MM.1S (cell line): ENCODE measurements around the gene IGFBP4.

ENCODE experiments used
- DNase-seq: peaks from one replicate; pipeline ENCODE4 v3.0.0-alpha.2; 2015
- H2AFZ ChIP-seq: fragments of 300-600 bp; sonication (generic); 2 replicates; pipeline ENCODE4 v1.6.0; 2016; ENCODE audit warnings: antibody characterized with exemption, low read length
- H3F3A ChIP-seq: fragments of 300-600 bp; sonication (generic); 2 replicates; pipeline ENCODE4 v1.6.1; 2016; ENCODE audit warnings: mild to moderate bottlenecking, antibody characterized with exemption, low read length, moderate library complexity, mixed read lengths; ENCODE audit not compliant: insufficient read depth
- H3K27ac ChIP-seq: fragments of 300-600 bp; sonication (generic); 2 replicates; pipeline ENCODE4 v1.5.1; 2016; ENCODE audit warnings: mild to moderate bottlenecking, low read length
- H3K27me3 ChIP-seq: fragments of 300-600 bp; sonication (generic); replicated peaks from 2 replicates; pipeline ENCODE4 v1.6.0; 2016; ENCODE audit warnings: low read length; ENCODE audit not compliant: insufficient read depth
- H3K36me3 ChIP-seq: fragments of 300-600 bp; sonication (generic); replicated peaks from 2 replicates; pipeline ENCODE4 v1.6.1; 2016; ENCODE audit warnings: mild to moderate bottlenecking, low read length, mixed read lengths; ENCODE audit not compliant: insufficient read depth
- H3K4me1 ChIP-seq: fragments of 300-600 bp; sonication (generic); 2 replicates; pipeline ENCODE4 v1.6.1; 2016; ENCODE audit warnings: low read length, mixed read lengths
- H3K4me2 ChIP-seq: fragments of 300-600 bp; sonication (generic); 2 replicates; pipeline ENCODE4 v1.6.0; 2016; ENCODE audit warnings: low read depth, low read length
- H3K4me3 ChIP-seq: fragments of 300-600 bp; sonication (generic); 2 replicates; pipeline ENCODE4 v1.5.1; 2016; ENCODE audit warnings: low read length, mixed read lengths
- H3K79me2 ChIP-seq: fragments of 300-600 bp; sonication (generic); 2 replicates; pipeline ENCODE4 v1.6.1; 2016; ENCODE audit warnings: mixed run types, low read length, mixed read lengths
- H3K9ac ChIP-seq: fragments of 300-600 bp; sonication (generic); 2 replicates; pipeline ENCODE4 v1.6.1; 2016; ENCODE audit warnings: low read length, mixed read lengths
- H3K9me2 ChIP-seq: fragments of 300-600 bp; sonication (generic); replicated peaks from 2 replicates; pipeline ENCODE4 v1.6.1; 2016; ENCODE audit warnings: mild to moderate bottlenecking, low read length, mixed read lengths; ENCODE audit not compliant: insufficient read depth
- H3K9me3 ChIP-seq: fragments of 300-600 bp; sonication (generic); replicated peaks from 2 replicates; pipeline ENCODE4 v1.6.1; 2016; ENCODE audit warnings: mild to moderate bottlenecking, low read length, mixed read lengths; ENCODE audit not compliant: insufficient read depth
- H4K20me1 ChIP-seq: fragments of 300-600 bp; sonication (generic); 2 replicates; pipeline ENCODE4 v1.6.1; 2016; ENCODE audit warnings: mild to moderate bottlenecking, low read length, moderate library complexity, mixed read lengths; ENCODE audit not compliant: insufficient read depth
- CTCF ChIP-seq: fragments of 300-600 bp; sonication (generic); IDR thresholded peaks from 2 replicates; pipeline ENCODE4 v1.5.1; 2016; ENCODE audit warnings: antibody characterized with exemption, low read length, mixed read lengths
- EZH2 ChIP-seq: fragments of 300-600 bp; sonication (generic); optimal IDR thresholded peaks from 2 replicates; pipeline ENCODE3; 2017; ENCODE audit warnings: low read depth, mild to moderate bottlenecking, antibody characterized with exemption, low read length, mixed read lengths
- EZH2phosphoT487 ChIP-seq: fragments of 300-600 bp; sonication (generic); IDR thresholded peaks from 2 replicates; pipeline ENCODE4 v1.6.1; 2018; ENCODE audit warnings: antibody characterized with exemption, low read length

Gene IGFBP4

DNA sequence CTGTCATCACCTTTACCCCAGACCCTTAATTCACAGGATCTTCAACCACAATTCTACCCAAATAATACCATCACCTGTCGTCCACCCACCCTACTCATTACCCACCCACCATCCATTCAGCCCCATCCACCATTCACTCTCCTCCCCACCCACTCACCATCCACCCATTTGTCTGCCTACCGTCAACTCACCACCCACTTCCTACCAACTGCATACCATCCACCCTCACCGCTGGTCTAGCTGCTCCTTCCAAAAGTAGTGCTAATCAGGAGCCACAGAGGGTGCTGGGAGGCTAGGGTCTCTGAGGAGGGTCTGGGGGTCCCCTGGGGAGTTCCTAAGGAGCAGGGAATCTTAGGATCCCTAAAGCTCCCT is 12.0 kb upstream of the IGFBP4 start:
- Histone ChIP-seq H4K20me1 (no peaks in the 10 kb centered on the region), H3K27ac (no peak overlapping the region), H2AFZ (no peak overlapping the region), H3F3A (no peaks in the 10 kb centered on the region), H3K9me2 (no peaks in the 10 kb centered on the region), H3K36me3 (no peaks in the 10 kb centered on the region), H3K79me2 (no peaks in the 10 kb centered on the region), H3K4me2 (no peak overlapping the region), H3K9ac (no peak overlapping the region), H3K9me3 (no peaks in the 10 kb centered on the region), H3K4me1 (no peaks in the 10 kb centered on the region), H3K4me3 (no peak overlapping the region), H3K27me3 (no peaks in the 10 kb centered on the region)
- TF ChIP-seq EZH2phosphoT487: no peak
- DNase-seq: no peak

- no peaks in the 10 kb centered on the region for H3K79me2 ChIP-seq
- H3K9me2 ChIP-seq: no peaks in the 10 kb centered on the region
- H3F3A ChIP-seq: no peaks in the 10 kb centered on the region
- no peaks in the 10 kb centered on the region for H3K9me3 ChIP-seq
- no peak overlapping the region for H2AFZ ChIP-seq
- H3K4me3 ChIP-seq: no peak overlapping the region
- no peak for DNase-seq
- no peaks in the 10 kb centered on the region for H3K36me3 ChIP-seq
- H4K20me1 ChIP-seq: no peaks in the 10 kb centered on the region
- no peak overlapping the region for H3K27ac ChIP-seq
- H3K27me3 ChIP-seq: no peaks in the 10 kb centered on the region
- TF ChIP-seq EZH2phosphoT487: no peak
- no peak for TF ChIP-seq CTCF
- no peak for TF ChIP-seq EZH2
- no peak overlapping the region for H3K4me2 ChIP-seq
- no peak overlapping the region for H3K9ac ChIP-seq
- H3K4me1 ChIP-seq: peaks cover 3% of the 10 kb centered on the region; the same call in 1 of the 2 replicates
Measured at GRCh38 chr17:40432864-40433528, 10.3 kb upstream of the IGFBP4 start.

DNA sequence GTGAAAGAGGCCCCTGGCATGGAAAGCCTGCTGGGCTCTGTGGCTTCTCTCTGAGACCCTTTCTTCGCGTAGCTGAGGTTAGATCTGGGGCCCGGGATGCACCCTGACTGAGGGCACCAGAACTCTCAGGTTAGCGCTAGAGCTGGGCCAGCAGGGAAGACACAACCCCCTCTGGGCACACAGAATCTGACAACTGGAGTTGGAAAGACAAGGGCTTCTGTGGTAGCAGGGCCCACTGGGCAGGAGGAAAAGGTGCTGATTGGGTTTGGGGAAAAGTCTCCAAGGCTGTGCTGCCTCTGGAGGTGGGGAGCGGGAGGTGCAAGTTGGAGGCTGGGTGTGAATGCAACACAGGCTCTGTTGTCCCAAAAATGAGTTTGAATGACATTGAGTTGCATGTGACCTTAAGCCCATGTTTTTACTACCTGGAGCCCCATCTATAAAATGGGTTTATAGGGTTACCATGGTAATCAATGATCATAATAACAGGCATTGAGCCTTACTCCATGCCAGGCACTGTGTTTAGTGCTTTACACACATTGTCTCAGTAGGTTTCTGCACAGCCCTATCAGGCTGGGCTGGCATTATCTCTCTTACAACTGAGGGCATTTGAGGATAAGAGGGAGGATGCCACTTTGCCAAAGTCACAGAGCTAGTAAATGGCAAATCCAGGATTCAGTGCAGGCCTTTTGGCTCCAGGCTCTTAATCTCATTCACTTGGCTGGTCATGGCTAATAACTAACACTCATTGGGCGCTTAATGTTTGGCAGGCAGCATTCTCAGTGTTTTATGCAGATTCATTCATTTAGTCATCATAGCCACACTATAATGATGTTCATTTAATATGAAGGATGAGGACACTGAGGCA is 9.5 kb upstream of the IGFBP4 start:
- no peaks in the 10 kb centered on the region for H3K79me2 ChIP-seq
- no peak overlapping the region for H2AFZ ChIP-seq
- H3K9ac ChIP-seq: no peak overlapping the region
- DNase-seq: no peak
- H3K27ac ChIP-seq: no peak overlapping the region
- H4K20me1 ChIP-seq: no peaks in the 10 kb centered on the region
- H3K9me2 ChIP-seq: no peaks in the 10 kb centered on the region
- peak; percentile 44 for TF ChIP-seq CTCF
- no peak for TF ChIP-seq EZH2phosphoT487
- peaks cover 3% of the 10 kb centered on the region; the same call in 1 of the 2 replicates for H3K4me1 ChIP-seq
- H3K36me3 ChIP-seq: no peaks in the 10 kb centered on the region
- no peaks in the 10 kb centered on the region for H3K9me3 ChIP-seq
- H3K27me3 ChIP-seq: no peaks in the 10 kb centered on the region
- no peaks in the 10 kb centered on the region for H3F3A ChIP-seq
- no peak overlapping the region for H3K4me2 ChIP-seq
- H3K4me3 ChIP-seq: no peak overlapping the region

GRCh38 chr17:40436636-40437035 is 6.6 kb upstream of the IGFBP4 start:
- Histone ChIP-seq H3K9me2 (no peaks in the 10 kb centered on the region), H3K4me1 (peaks cover 3% of the 10 kb centered on the region; the same call in 1 of the 2 replicates), H3K79me2 (no peaks in the 10 kb centered on the region), H3K4me2 (no peak overlapping the region), H3K9ac (no peak overlapping the region), H3K4me3 (no peak overlapping the region), H3K36me3 (no peaks in the 10 kb centered on the region), H3F3A (no peaks in the 10 kb centered on the region), H3K27me3 (peaks cover 15% of the 10 kb centered on the region), H4K20me1 (no peaks in the 10 kb centered on the region), H3K9me3 (no peaks in the 10 kb centered on the region), H2AFZ (no peak overlapping the region), H3K27ac (no peak overlapping the region)
- no peak for DNase-seq
- TF ChIP-seq CTCF: no peak
- TF ChIP-seq EZH2: no peak
- TF ChIP-seq EZH2phosphoT487: no peak
